ELF-1 (cell line): ENCODE measurements around the gene CCL17.
"Not testable (repeated sequence)": the region's sequence is repeated elsewhere in the genome, so short reads cannot be mapped to it uniquely, and the experiment has no call there.

Experiments used
- DNase-seq: peaks from one replicate; pipeline ENCODE4 v3.0.0-alpha.2; 2016; ENCODE audit warnings: low read depth, low spot score

Gene CCL17

GRCh38 chr16:57395026-57395425 lies 9.5 kb upstream of the CCL17 start:
- no peak for DNase-seq

GRCh38 chr16:57396786-57397185 lies 7.8 kb upstream of the CCL17 start:
- no peak for DNase-seq

GRCh38 chr16:57397493-57397892 lies 7.1 kb upstream of the CCL17 start:
- not testable (repeated sequence) for DNase-seq

- no peak for DNase-seq
These were observed 2.5 kb upstream of the CCL17 start for GRCh38 chr16:57401943-57402640.

GRCh38 chr16:57405097-57405496 lies 530 bp downstream of the CCL17 start:
- no peak for DNase-seq

GRCh38 chr16:57406881-57407280 lies 2.3 kb downstream of the CCL17 start:
- no peak for DNase-seq

GRCh38 chr16:57407521-57408353 lies 3.2 kb downstream of the CCL17 start:
- no peak for DNase-seq

GRCh38 chr16:57409065-57409464 lies 4.5 kb downstream of the CCL17 start:
- no peak for DNase-seq

- peak; percentile 73 for DNase-seq
These were observed 5.5 kb downstream of the CCL17 start for GRCh38 chr16:57409870-57410587.

- DNase-seq = no peak
These were observed 6.9 kb downstream of the CCL17 start for GRCh38 chr16:57411362-57411976.

GRCh38 chr16:57412584-57412983 lies 8.0 kb downstream of the CCL17 start:
- no peak for DNase-seq

GRCh38 chr16:57413301-57413730 lies 8.7 kb downstream of the CCL17 start:
- DNase-seq = no peak

- DNase-seq = no peak
These were observed 9.2 kb downstream of the CCL17 start for GRCh38 chr16:57413733-57414132.

- no peak for DNase-seq
These were observed 11.5 kb downstream of the CCL17 start for GRCh38 chr16:57416084-57416483.

GRCh38 chr16:57419506-57419905 lies 14.9 kb downstream of the CCL17 start:
- no peak for DNase-seq

GRCh38 chr16:57422026-57422944 lies 17.7 kb downstream of the CCL17 start:
- DNase-seq = peak; percentile 40

GRCh38 chr16:57423152-57423551 lies 18.6 kb downstream of the CCL17 start:
- no peak for DNase-seq

- DNase-seq = no peak
These were observed 20.0 kb downstream of the CCL17 start for GRCh38 chr16:57424583-57424982.

GRCh38 chr16:57426356-57426755 lies 21.8 kb downstream of the CCL17 start:
- DNase-seq = no peak

GRCh38 chr16:57427307-57427706 lies 22.7 kb downstream of the CCL17 start:
- DNase-seq = no peak

- no peak for DNase-seq
These were observed 23.3 kb downstream of the CCL17 start for GRCh38 chr16:57427824-57428223.
